AML-193 (cell line): ENCODE results near the gene ZSWIM1.
"Not testable (repeated sequence)": the region's sequence is repeated elsewhere in the genome, so short reads cannot be mapped to it uniquely, and the experiment has no call there.

ENCODE experiments used
- DNase-seq, 2 experiments: peaks; one replicate each; lab custom pipeline; 2025; lab: John Stamatoyannopoulos, UW

ZSWIM1 gene

GRCh38 chr20:45931680-45932079 is 50.7 kb downstream of the ZSWIM1 start:
- not testable (repeated sequence) for DNase-seq

- DNase-seq, result peak; percentile 68 to 70
Measured at GRCh38 chr20:45933266-45934045, 52.4 kb downstream of the ZSWIM1 start.

- DNase-seq, result peak; percentile 35 to 57
Measured at GRCh38 chr20:45934046-45934585, 53.1 kb downstream of the ZSWIM1 start.
